Upper lobe of right lung (tissue), 1 donor: ENCODE data around the gene MED12L. TPM values are rescaled to one million over a fixed set of nuclear protein-coding genes. Genes with fewer than 3 reads are reported as not detected.

Experiments used
- ATAC-seq: fragments of 200-7000 bp; cut with Tn5 transposase; one replicate; pipeline ENCODE4 v1.9.1; 2020; ENCODE audit warnings: mild to moderate bottlenecking, moderate library complexity
- DNase-seq: peaks from one replicate; pipeline ENCODE4 v3.0.0-alpha.2; 2020
- H3K27ac ChIP-seq: fragments of 200-600 bp; one replicate; pipeline ENCODE4 v1.8.0; 2022
- H3K27me3 ChIP-seq: fragments of 200-600 bp; one replicate; pipeline ENCODE4 v1.8.0; 2022; ENCODE audit warnings: mild to moderate bottlenecking
- H3K36me3 ChIP-seq: fragments of 200-600 bp; one replicate; pipeline ENCODE4 v1.8.0; 2022
- H3K4me1 ChIP-seq: fragments of 200-600 bp; one replicate; pipeline ENCODE4 v1.8.0; 2022
- H3K4me3 ChIP-seq: fragments of 200-600 bp; one replicate; pipeline ENCODE4 v1.8.0; 2022; ENCODE audit warnings: mild to moderate bottlenecking
- H3K9me3 ChIP-seq: fragments of 200-600 bp; one replicate; pipeline ENCODE4 v1.8.0; 2022
- intact Hi-C: fragments of 100-400 bp; cut with DNase I; formaldehyde crosslinking; loops from one replicate; pipeline ENCODE4 v1.11.0; 2022
- total RNA-seq: library from RNA; stranded (reverse); fragmentation: NEBNext Ultra II Directional; extraction: Animal tissue kit (Norgen Biotek cat#: 25700); gene quantifications from one replicate; pipeline ENCODE4 v1.2.1, GENCODE V29; 2021
- TF ChIP-seq, protein P1 (sequence below): fragments of 200-600 bp; IDR thresholded peaks from one replicate; pipeline ENCODE4 v1.8.0; 2022; ENCODE audit warnings: antibody characterized with exemption
- donor health status: DM: no; HTN: yes; CAD: no; lungs with severe emphysema.

Gene MED12L
- total RNA-seq, 1 donor from 2014 or later, result 0.69 TPM

DNA sequence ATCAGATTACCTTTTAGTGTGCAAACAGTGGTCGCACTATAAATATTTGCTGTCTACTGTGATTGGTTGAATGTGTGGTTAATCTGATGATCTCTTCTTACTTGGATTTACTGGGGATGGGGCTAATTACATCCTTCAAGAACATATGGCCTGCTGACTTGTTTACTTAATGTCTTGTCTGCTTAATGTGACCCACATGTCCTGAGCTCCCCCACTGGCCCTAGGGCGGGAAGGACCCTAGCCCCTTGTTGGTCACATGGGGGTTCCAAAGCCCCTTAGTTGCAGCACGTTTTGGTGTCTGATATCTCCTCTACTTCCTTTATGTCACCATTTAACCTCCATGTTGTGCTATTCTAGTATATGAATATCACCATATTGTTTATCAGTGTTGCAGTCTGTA is 316.9 kb downstream of the MED12L start:
- no peaks in the 10 kb centered on the region for H3K36me3 ChIP-seq
- DNase-seq, result no peak
- no peaks in the 10 kb centered on the region for H3K4me1 ChIP-seq
- intact Hi-C loops, result no loop called here
- TF ChIP-seq, protein P1, sequence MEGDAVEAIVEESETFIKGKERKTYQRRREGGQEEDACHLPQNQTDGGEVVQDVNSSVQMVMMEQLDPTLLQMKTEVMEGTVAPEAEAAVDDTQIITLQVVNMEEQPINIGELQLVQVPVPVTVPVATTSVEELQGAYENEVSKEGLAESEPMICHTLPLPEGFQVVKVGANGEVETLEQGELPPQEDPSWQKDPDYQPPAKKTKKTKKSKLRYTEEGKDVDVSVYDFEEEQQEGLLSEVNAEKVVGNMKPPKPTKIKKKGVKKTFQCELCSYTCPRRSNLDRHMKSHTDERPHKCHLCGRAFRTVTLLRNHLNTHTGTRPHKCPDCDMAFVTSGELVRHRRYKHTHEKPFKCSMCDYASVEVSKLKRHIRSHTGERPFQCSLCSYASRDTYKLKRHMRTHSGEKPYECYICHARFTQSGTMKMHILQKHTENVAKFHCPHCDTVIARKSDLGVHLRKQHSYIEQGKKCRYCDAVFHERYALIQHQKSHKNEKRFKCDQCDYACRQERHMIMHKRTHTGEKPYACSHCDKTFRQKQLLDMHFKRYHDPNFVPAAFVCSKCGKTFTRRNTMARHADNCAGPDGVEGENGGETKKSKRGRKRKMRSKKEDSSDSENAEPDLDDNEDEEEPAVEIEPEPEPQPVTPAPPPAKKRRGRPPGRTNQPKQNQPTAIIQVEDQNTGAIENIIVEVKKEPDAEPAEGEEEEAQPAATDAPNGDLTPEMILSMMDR, result no peak
- H3K27ac ChIP-seq, result no peak overlapping the region
- H3K27me3 ChIP-seq, result no peaks in the 10 kb centered on the region
- no peaks in the 10 kb centered on the region for H3K9me3 ChIP-seq
- no peak for ATAC-seq
- no peak overlapping the region for H3K4me3 ChIP-seq

DNA sequence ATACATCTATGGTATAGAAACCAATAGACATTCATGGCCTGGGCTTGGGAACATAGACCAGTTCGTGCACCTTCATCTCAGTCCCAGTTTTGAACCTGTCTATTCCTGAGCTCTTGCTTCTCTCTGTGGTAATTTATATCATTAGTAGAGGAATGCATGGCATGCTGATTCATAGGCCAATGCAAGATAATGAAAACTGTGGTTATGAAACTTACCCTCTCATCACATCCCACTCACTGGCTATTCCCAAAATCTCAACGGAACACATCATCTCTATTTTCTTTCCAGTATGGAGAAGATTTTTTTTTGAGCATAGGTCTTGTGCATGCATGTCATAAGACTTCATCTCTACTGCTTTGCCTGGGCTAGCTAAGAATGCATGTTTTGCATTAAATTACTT is 317.8 kb downstream of the MED12L start:
- TF ChIP-seq, protein P1, result no peak
- Histone ChIP-seq H3K4me3 (no peak overlapping the region), H3K36me3 (no peaks in the 10 kb centered on the region), H3K4me1 (no peaks in the 10 kb centered on the region), H3K27me3 (no peaks in the 10 kb centered on the region), H3K27ac (no peak overlapping the region), H3K9me3 (no peaks in the 10 kb centered on the region)
- DNase-seq, result no peak
- ATAC-seq, result no peak
- intact Hi-C loops, result no loop called here

DNA sequence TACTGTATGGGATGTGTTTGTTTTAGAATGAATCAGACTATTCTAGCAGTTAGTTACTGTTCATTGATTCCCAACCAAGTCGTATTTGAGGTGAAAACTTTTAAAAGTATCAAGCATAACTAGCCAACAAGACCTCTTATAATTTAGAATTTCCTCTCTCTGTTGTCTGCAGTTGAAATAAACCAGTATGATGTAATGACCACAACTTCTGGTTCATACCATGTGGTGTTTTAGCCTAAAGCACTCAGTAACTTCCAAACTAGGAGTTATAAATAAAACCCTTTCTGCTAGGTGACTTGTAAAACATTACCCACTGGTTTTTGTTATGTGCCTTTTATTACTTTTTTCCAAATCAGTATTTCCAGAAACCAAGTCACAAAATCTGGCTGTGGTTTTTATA is 318.9 kb downstream of the MED12L start:
- no peak for ATAC-seq
- H3K27me3 ChIP-seq, result no peaks in the 10 kb centered on the region
- no peak overlapping the region for H3K4me3 ChIP-seq
- H3K27ac ChIP-seq, result no peak overlapping the region
- intact Hi-C loops, result no loop called here
- no peaks in the 10 kb centered on the region for H3K36me3 ChIP-seq
- H3K4me1 ChIP-seq, result no peaks in the 10 kb centered on the region
- DNase-seq, result no peak
- H3K9me3 ChIP-seq, result no peaks in the 10 kb centered on the region
- TF ChIP-seq, protein P1, result no peak

DNA sequence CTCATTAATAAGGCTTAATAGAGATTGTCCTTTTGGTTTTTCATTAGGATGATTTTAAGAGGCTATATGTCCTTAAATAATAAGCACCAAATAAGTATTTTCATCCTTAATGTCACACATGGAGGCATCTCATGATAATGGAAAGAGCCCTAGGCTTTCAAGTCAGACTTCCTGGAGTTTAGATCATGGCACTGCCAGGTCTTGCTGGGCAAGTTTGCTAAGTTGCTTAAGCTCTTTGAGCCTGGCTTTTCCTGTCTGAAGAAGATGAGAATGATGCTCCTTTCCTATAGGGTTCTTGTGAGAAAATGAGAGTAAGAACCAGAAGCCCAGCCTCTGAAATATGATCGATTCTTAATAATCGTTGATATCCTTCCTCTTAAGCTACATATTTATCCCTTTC is 322.5 kb downstream of the MED12L start:
- TF ChIP-seq, protein P1, result no peak
- DNase-seq (no peak), ATAC-seq (no peak)
- H3K4me3 ChIP-seq, result no peak overlapping the region
- no peaks in the 10 kb centered on the region for H3K27me3 ChIP-seq
- no peaks in the 10 kb centered on the region for H3K4me1 ChIP-seq
- no peaks in the 10 kb centered on the region for H3K9me3 ChIP-seq
- no peak overlapping the region for H3K27ac ChIP-seq
- intact Hi-C loops, result no loop called here
- H3K36me3 ChIP-seq, result no peaks in the 10 kb centered on the region

DNA sequence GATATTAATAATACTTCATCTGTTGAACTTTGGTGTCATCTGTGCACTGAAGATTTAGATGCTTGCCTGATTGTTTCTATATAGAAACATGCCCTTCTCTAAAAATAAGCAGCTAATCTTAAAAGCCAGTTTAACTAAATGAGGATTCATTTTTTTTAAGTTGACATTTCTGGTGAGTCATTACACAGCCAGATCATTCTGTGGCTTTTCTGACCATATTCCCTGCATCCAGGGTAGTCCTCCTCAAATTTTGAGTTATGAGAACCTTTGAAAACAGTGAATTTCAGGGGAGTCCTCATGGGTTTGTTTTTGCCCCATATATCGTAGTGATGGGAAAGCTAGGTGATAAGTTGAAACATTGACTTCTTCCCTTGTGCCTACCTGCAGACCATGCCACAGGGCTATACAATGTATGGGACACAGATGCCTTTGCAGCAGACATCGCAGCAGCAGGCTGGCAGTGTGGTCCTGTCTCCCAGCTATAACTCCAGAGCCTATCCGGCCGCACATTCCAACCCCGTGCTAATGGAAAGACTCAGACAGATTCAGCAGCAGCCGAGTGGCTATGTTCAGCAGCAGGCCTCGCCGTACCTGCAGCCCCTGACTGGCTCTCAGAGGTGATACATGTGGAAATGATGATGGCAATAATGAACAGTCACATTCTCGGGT is 325.6 kb downstream of the MED12L start:
- no peak for DNase-seq
- TF ChIP-seq, protein P1, result no peak
- intact Hi-C loops, result no loop called here
- no peak for ATAC-seq
- H3K9me3 ChIP-seq, result no peaks in the 10 kb centered on the region
- no peak overlapping the region for H3K4me3 ChIP-seq
- H3K27me3 ChIP-seq, result no peaks in the 10 kb centered on the region
- no peaks in the 10 kb centered on the region for H3K36me3 ChIP-seq
- no peak overlapping the region for H3K27ac ChIP-seq
- H3K4me1 ChIP-seq, result no peaks in the 10 kb centered on the region

DNA sequence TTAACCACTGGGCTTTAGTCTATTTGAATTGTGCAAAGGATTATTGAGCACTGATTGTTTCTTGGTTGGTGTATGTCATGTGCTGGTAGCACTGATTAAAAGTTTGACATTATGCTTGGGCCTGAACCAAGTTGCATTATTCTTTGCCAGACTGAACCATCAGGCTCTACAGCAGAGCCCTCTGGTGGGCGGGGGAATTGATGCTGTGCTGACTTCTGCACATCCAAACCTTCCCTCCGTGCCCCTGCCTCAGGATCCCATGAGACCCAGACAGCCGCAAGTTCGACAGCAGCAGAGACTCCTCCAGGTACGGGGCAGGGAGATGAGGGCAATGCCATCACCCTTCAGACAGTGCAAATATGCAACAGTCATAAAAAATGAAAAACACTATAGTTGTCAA is 327.5 kb downstream of the MED12L start:
- Histone ChIP-seq H3K4me1 (no peaks in the 10 kb centered on the region), H3K4me3 (no peak overlapping the region), H3K36me3 (no peaks in the 10 kb centered on the region), H3K27ac (no peak overlapping the region), H3K9me3 (no peaks in the 10 kb centered on the region), H3K27me3 (no peaks in the 10 kb centered on the region)
- TF ChIP-seq, protein P1, result no peak
- DNase-seq, result no peak
- intact Hi-C loops, result no loop called here
- peak; percentile 26 for ATAC-seq
